ENCODE measurements around the gene FHOD3.
"Not testable (repeated sequence)": the region's sequence is repeated elsewhere in the genome, so short reads cannot be mapped to it uniquely, and the experiment has no call there.

FHOD3 gene

DNA sequence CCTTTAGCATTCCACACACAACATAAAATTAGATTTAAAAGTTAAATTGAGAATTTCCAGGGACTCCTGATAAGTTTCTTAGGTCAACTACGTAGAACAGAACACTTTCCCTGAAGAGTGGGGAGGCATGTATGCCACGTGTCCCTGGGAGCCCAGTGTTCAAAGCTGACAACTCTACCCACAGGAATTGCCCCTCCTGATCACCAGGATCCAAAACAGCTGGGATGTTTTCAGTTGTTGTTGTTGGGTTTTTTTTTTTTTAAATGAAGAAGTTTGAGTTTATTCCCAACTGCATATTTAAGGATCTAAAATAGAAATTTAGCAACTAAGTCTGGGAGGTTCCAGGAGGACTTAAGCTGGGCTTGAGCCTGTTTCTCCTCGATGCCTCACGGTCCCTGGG, 430.8 kb downstream of the FHOD3 start:
- no peak for DNase-seq

GRCh38 chr18:36729197-36729596, 431.7 kb downstream of the FHOD3 start:
- DNase-seq: no peak

- no peak for DNase-seq
Measured at GRCh38 chr18:36732264-36732663, 434.8 kb downstream of the FHOD3 start.

DNA sequence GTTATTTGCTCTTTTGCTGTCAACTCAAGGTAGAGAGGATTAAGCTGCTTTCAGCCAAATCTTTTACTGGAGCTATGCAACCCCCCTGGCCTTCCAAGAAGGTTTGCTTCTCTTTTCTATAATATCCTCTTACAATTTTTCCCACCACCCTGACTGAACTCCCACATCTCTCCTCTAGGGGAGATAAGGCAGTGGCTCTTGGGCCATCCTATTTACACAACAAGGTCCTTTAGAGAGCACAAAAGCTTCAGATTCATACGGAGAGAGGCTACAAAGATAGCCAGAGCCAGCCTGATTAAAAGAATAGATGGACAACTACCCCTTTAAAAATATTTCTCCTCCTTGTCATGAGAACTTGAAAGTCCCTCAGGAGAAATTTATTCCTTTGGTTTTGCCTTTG, 435.6 kb downstream of the FHOD3 start:
- no peak for DNase-seq

GRCh38 chr18:36734596-36734995, 437.1 kb downstream of the FHOD3 start:
- DNase-seq: no peak

GRCh38 chr18:36735130-36735529, 437.6 kb downstream of the FHOD3 start:
- no peak for DNase-seq

DNA sequence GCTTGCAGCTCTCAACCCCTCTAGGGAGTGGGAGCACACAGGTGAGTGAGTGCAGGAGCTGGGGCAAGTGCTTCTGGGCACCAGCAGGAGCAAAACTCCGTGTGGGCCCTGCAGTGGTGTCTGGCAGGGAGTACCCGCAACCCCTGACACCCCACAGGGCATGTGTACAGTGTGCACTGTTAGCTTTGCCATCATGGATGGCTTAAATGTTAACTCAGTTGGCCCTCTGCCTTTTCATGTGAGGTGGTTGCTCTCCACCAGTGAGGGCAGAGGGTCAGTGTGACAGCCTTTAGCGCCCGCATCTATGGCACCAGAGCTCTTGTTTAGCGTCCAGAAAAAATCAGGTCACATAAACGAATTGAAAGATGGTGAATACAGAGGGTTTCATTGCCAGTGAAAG, 438.6 kb downstream of the FHOD3 start:
- DNase-seq: no peak

GRCh38 chr18:36737316-36737715, 439.8 kb downstream of the FHOD3 start:
- DNase-seq: no peak

DNA sequence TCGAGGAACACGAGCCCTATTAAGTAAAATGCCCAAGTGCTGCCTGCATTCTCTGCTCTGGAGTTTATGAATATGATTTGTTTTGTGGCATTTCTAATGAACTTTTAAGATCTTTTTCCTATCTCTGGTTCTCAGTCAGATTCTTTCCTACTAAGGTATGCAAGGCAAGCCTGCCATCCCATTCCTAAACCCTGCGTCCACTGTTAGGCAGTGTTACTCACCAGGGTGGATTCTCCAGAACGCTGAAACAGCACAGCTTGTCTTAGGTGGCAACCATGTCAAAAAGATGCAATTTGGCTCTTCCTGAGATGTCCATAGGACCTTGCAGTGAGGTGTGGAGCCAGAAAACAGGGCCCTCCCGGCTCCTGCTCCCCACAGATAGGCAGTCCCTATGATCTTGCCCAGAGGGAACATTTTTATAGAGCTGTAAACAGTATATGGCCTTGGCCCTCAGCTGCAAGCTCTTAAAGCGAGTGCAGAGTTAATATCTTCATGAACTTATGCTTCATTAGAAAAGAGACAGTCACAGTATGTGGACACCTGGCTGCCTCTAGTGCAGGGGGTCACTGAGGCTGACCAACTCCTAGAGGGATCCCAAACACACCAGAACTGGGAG, 446.9 kb downstream of the FHOD3 start:
- DNase-seq: no peak

- DNase-seq: no peak
Measured at GRCh38 chr18:36745219-36745975, 447.9 kb downstream of the FHOD3 start.

DNA sequence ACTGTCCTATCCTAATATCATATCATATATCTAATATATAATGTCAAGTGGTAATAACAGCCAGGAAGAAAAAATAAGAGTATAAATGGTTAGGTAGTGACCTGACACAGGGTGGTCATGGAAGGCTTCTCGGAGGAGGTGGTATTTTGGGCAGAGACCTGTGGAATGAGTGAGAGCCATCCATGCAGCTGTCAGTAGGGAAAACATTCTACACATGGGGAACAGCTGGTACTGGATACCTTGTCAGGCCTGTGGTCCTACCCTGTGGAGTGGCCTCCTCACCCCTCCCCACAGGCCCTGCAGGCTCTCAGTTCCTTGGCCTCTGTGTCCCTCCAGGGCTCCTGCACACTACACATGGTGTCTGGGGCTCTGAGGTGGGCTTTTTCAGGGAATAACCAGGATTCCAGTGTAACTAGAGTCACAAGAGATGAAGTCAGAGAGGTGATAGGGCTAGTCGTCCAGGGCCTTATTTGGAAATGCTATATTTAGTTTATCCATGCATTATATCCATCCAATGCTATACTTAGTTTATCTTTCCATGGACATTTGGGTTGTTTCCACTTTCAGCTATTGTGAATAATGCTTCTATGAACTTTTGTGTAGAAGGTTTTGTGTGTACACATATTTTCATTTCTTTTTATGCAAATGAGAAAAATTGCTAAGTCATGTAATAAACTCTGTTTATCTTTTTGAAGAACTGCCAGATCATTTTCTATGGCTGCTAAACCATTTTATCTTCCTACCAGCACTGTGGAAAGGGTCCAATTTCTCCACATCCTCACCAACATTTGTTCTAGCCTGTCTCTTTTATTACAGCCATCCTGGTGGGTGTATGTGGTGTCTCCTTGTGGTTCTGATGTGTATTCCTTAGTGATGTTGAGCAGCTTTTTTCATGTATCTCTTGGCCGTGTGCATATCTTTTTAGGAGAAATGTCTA, 455.7 kb downstream of the FHOD3 start:
- no peak for DNase-seq

GRCh38 chr18:36756242-36756641, 458.7 kb downstream of the FHOD3 start:
- DNase-seq: no peak

- DNase-seq: no peak
Measured at GRCh38 chr18:36757081-36757480, 459.6 kb downstream of the FHOD3 start.

DNA sequence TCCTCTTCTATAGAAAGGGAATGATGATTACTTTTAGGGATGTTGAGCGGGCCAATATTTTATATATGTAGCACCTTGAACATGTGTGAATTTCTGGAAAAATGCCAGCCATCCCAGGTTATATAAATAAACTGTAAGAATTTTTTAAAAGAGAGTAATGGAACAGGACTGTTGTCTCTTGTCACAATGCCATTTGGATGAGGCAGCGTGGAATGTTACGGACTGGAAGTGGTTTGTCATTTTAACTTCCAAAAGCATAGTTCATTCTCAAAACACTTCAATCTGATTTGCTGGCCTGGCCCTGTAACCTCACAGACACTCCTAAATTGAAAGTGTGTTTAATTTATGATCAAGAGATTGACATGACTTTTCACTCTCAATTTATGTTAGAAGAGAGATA, 460.5 kb downstream of the FHOD3 start:
- DNase-seq: no peak

GRCh38 chr18:36758623-36759022, 461.1 kb downstream of the FHOD3 start:
- DNase-seq: no peak

- DNase-seq: no peak
Measured at GRCh38 chr18:36759167-36759776, 461.8 kb downstream of the FHOD3 start.

DNA sequence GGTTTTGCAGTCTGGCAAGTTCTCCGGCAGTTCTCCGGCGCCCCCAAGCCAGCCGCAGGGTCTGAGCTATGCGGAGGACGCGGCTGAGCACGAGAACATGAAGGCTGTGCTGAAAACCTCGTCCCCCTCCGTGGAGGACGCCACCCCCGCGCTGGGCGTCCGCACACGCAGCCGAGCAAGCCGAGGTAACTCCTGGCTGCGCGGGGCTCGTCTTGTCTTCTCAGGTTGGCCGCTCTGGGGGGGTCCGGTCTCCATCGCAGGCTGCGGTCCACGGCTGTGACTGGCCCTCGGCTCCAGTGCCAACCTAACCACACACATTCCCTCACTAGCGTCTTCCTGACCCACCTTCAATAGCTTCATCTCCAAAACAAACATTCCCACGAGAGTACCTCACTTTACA, 463.1 kb downstream of the FHOD3 start:
- DNase-seq: no peak

- DNase-seq: no peak
Measured at GRCh38 chr18:36761186-36761698, 463.7 kb downstream of the FHOD3 start.

GRCh38 chr18:36762074-36762473, 464.6 kb downstream of the FHOD3 start:
- DNase-seq: no peak

- DNase-seq: not testable (repeated sequence)
Measured at GRCh38 chr18:36762965-36763364, 465.5 kb downstream of the FHOD3 start.

DNA sequence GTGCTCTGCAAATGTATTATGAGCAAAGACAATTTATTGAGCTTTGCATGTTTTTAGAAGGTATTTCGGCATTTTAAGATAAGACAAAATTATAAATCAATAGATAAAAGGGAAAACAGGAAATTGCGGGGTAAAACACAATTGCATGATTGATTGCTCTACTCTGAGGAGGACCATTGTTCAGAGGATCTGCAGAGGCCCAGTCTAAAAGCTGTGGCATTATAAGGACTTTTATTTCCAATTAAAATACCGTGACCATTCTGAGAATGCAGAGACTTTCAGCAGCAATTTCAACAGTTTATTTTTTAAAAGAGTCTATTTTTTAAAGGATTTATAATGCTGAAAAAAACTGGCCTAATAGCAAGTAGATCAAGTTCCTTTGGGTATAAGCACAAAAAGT, 469.3 kb downstream of the FHOD3 start:
- no peak for DNase-seq

DNA sequence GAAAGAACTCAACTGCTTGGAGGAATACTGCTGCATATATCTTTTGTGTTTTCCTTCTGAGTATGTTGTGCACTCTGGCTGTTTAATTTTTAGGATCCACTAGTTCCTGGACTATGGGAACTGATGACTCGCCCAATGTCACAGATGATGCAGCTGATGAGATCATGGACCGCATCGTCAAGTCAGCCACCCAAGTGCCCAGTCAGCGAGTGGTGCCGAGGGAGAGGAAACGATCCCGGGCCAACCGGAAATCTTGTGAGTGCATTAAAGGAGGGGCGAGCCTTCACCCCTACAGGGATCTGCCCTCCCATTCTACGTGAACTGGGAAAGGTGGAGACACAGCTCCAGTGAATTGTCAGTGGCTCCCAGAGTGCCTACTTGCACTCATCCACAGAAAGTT, 471.7 kb downstream of the FHOD3 start:
- DNase-seq: no peak
